Activated naive CD8-positive, alpha-beta T cell treated with anti-CD3 and anti-CD28 coated beads, Interleukin-2, amount 50 U/mL, for 16 hours (primary cell): Measurements from ENCODE around the gene SLC24A3.
"Not testable (repeated sequence)": the region's sequence is repeated elsewhere in the genome, so short reads cannot be mapped to it uniquely, and the experiment has no call there.

Experiments used
- DNase-seq: peaks from one replicate; pipeline ENCODE4 v3.0.0-alpha.2; 2020; ENCODE audit warnings: low read depth, low spot score

SLC24A3 gene

DNA sequence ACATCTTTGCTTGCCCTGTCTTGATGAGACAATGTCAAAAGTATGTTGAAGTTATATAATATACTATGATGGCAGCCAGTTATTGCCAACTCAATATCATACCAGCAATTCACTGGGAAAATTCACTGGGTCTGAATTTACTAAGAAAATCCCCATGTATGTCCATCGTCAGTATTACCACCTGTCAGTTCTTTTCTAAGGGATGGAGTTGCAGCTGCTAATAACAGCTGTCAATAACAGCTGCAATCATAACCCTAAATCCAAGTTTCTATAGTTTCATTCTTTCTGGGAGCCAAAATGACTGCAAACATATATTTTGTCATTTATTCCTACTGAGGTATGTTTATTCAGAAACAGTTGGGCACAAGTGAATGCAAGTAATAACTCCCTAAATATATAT, 413.0 kb downstream of the SLC24A3 start:
- DNase-seq = no peak

- no peak for DNase-seq
Observed at GRCh38 chr20:19626896-19627295, 414.5 kb downstream of the SLC24A3 start.

- DNase-seq = no peak
Observed at GRCh38 chr20:19628570-19629134, 416.2 kb downstream of the SLC24A3 start.

DNA sequence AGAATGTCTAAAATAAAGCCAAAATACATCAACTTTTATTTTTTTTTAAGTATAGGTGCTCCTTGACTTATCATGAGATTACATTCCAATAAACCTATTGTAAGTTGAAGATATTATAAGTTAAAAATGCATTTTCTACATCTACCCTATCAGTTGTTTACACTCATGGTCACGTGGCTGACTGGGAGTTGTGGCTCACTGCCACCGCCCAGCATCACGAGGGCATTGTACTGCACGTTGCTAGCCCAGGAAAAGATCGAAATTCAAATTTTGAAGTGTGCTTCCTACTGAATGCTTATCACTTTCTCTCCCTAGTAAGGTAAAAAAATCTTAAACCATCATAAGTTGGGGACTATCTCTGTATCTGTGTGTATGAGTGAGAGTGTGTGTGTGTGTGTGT, 419.0 kb downstream of the SLC24A3 start:
- no peak for DNase-seq

- no peak for DNase-seq
Observed at GRCh38 chr20:19633985-19634384, 421.5 kb downstream of the SLC24A3 start.

DNA sequence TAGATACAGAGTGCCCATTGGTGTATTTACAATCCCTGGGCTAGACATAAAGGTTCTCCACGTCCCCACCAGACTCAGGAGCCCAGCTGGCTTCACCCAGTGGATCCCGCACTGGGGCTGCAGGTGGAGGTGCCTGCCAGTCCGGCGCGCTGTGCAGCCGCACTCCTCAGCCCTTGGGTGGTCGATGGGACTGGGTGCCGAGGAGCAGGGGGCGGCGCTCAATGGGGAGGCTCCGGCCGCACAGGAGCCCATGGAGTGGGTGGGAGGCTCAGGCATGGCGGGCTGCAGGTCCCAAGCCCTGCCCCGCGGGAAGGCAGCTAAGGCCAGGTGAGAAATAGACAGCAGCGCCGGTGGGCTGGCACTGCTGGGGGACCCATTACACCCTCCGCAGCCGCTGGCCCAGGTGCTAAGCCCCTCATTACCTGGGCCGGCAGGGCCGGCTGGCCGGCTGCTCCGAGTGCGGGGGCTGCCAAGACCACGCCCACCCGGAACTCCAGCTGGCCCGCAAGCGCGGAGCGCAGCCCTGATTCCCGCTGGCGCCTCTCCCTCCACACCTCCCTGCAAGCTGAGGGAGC, 427.1 kb downstream of the SLC24A3 start:
- DNase-seq = not testable (repeated sequence)

DNA sequence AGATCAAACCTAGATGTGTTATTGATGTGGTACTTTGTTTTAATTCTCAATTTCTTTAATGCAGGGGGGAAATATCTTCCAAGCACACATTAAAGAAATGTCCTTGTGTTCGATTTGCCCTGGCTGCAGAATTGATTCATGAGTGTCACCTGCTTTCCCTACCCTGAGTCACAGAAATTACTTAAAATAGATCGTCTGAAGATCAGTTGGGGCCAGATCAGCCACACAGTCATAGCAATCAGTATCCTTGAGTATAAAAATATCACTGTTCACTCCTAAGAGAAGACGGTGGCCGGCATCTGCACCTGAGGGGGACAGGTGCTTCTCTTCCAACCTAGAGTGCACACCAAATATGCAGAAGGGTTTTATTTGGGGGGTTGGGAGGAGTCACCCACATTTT, 430.4 kb downstream of the SLC24A3 start:
- DNase-seq = no peak

DNA sequence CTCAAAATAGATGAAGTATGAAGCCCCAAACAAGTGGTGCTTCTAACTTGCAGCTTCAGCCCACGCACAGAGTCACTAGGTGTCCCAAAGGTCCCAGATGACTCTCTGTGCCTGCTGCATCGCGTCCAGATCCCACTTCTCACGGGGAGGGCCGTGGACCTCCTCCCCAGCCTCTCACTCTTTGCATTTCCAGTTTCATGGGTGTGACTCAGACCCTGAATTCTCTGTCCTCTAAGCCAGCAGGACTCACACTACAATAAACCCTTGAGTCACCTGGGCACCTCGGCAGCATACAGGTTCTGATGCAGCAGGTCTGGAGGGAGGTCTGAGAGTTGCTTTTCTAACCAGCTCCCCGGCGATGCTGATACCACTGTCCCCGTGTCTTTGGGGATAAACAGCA, 431.6 kb downstream of the SLC24A3 start:
- no peak for DNase-seq

DNA sequence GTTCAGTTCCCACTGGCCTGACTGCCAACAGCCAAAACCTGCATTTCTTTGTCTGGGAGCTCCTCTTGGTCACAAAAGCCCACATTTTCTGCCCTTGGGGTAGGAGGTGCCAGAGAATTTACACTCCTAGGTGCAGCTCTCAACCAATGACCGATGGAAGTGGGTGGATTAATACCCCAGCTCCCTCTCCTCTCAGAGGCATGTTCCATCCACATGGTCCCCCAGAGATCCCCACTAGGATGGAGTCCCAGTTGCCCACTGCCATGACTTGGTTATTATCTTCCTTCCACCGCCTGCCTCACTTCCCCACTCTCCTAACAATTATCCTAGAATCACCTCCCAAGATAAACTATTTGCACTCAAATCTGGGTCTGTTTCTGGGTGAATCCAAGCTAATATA, 434.5 kb downstream of the SLC24A3 start:
- DNase-seq = no peak

GRCh38 chr20:19648024-19648423, 435.6 kb downstream of the SLC24A3 start:
- no peak for DNase-seq

DNA sequence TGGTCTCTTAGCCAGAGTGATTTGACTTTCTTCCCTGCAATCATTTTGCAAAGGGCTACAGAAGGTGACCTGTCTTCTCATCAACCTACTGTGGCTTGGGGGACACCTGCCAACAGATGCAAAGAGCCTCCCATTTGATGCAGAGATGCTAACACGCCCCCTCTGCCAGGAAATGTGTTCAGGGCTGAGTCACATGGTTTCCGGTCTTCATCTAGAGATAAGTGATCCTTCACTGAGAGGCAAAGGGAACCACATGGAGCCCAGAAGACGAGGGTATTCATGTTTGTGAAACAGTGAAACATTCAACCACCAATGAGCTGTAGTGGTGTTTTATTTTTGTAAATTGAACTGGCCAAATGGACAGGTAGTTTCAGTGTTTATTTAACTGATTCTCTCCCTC, 436.6 kb downstream of the SLC24A3 start:
- no peak for DNase-seq

GRCh38 chr20:19652591-19653026, 440.2 kb downstream of the SLC24A3 start:
- DNase-seq = no peak

- DNase-seq = no peak
Observed at GRCh38 chr20:19653327-19653726, 440.9 kb downstream of the SLC24A3 start.

GRCh38 chr20:19654921-19655320, 442.5 kb downstream of the SLC24A3 start:
- DNase-seq = no peak

- no peak for DNase-seq
Observed at GRCh38 chr20:19658137-19658536, 445.7 kb downstream of the SLC24A3 start.

- no peak for DNase-seq
Observed at GRCh38 chr20:19659448-19659847, 447.0 kb downstream of the SLC24A3 start.

DNA sequence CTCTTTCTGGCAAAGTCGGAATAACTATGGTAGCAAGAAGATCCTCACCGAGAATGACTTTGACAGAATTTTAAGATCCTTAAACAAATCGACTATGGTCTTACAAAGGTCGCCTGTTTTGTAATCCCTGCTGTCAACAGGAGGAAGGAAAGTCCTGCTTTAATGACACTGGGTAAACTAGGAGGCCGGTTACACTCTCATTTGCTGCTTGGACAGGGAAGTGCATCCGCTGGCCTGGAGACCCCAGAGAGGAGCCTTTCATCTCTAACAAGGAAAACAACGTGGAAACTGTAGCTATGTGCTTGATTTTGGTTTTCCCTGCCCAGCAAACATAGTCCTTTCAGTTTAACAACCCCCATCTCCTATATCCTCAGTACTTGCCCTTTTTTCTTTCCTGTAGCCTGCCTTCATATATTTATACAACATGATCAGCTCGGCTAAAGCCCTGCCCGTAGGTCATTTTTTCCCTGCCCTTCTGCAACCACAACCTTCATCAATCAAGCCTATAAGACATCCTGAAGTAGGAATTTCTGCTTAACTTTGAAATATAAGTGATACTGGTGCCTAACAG, 448.5 kb downstream of the SLC24A3 start:
- no peak for DNase-seq

DNA sequence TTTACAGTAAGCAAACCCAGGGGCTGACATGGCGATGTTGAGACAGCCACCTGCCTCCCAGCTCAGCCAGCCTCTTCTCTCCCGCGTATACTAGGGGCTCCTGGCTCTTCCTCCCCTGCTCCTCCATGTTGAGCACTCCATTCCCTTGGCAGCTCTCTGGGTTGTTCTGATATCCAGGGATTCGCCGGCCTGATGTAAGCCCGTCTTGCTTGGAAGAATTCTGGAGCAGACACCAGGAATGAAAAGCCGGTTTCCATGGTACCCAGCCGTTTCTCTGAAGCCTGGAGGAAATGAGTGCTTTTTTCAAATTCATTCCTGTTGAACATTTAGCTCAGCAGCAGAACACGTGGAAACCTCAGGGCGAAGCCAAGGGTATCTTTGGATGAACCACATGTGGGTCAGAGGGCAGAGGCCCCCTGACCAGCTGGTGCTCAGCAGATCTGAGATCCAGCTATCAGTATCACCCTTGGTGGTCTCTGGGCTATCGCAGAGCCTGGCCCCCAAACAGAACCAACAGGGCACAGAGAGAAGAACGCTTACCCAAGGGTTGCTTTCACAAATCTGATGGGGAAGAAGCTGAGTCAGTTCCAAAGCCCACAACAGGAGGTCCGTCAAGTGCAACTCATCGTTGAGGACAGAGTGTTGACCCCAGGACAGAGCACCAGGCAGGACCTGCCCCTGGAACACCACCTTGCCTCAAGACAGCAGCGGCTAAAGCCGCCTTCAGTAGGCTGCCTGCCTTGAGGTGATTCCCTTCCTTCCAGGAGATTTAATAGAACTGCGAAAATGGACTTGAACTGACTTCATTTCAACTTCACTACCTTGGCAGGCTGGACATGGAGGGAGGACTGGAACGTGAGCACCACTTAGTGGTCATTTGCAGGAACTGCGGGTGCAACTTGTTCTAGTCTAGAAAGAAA, 449.5 kb downstream of the SLC24A3 start:
- no peak for DNase-seq

DNA sequence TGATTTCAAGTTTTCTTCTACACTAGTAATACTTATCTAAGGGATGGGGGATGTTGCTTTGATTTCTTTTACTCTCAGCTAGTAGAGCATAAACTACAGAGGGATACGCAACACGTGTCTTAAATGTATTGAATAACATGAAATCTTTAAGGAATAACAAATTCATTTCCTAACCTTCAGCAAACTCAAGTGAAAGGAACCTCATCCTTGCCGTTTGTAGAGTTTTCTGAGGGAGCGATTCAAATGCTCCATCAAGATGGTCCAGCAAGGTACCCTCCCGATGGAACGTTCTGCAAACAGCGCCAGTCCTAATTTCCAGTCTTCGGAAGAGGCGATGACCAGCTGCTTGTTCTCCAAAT, 450.2 kb downstream of the SLC24A3 start:
- no peak for DNase-seq

DNA sequence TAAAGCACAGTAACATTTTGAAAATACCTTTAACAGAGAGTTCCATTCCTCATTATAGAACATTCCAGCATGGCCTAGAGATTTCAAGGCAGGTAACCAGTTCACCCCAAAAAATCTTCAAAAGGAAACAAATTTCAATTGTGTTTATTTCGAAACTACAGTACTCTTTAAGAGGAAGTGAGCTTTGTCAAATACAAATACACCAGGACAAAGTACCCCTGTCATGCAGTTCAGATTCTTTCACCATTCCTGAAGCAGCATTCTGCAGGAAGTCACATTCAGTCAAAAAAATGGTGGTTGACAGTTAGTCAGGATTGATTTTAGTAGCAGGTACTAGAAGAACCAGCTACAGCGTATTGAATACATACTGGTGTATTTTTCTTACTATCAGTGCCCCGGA, 456.0 kb downstream of the SLC24A3 start:
- DNase-seq = no peak

GRCh38 chr20:19670829-19671228, 458.4 kb downstream of the SLC24A3 start:
- DNase-seq = no peak

GRCh38 chr20:19671374-19671773, 458.9 kb downstream of the SLC24A3 start:
- no peak for DNase-seq

- DNase-seq = no peak
Observed at GRCh38 chr20:19672498-19672897, 460.1 kb downstream of the SLC24A3 start.
